ENCODE data around the gene GPD1.

Gene GPD1

GRCh38 chr12:50120521-50120920 lies 16.7 kb downstream of the GPD1 start:
- TF ChIP-seq CTCF (conservative IDR thresholded peaks at IDR 0.05; ENCODE audit: low read depth, low read length), result no peak
- DNase-seq (ENCODE audit: low read depth), result no peak
- H3K4me3 ChIP-seq (ENCODE audit: low read depth, low read length), result no peak overlapping the region

- H3K4me3 ChIP-seq (ENCODE audit: low read depth, low read length), result no peak overlapping the region
- no peak for TF ChIP-seq CTCF (conservative IDR thresholded peaks at IDR 0.05; ENCODE audit: low read depth, low read length)
- no peak for DNase-seq (ENCODE audit: low read depth)
These were observed 17.1 kb downstream of the GPD1 start for GRCh38 chr12:50120953-50121352.

- no peak overlapping the region for H3K4me3 ChIP-seq (ENCODE audit: low read depth, low read length)
- TF ChIP-seq CTCF (conservative IDR thresholded peaks at IDR 0.05; ENCODE audit: low read depth, low read length), result no peak
- no peak for DNase-seq (ENCODE audit: low read depth)
These were observed 17.8 kb downstream of the GPD1 start for GRCh38 chr12:50121641-50122040.

- no peak overlapping the region for H3K4me3 ChIP-seq (ENCODE audit: low read depth, low read length)
- TF ChIP-seq CTCF (conservative IDR thresholded peaks at IDR 0.05; ENCODE audit: low read depth, low read length), result no peak
- no peak for DNase-seq (ENCODE audit: low read depth)
These were observed 19.4 kb downstream of the GPD1 start for GRCh38 chr12:50123203-50123602.

GRCh38 chr12:50127546-50127945 lies 23.7 kb downstream of the GPD1 start:
- no peak for DNase-seq (ENCODE audit: low read depth)
- TF ChIP-seq CTCF (conservative IDR thresholded peaks at IDR 0.05; ENCODE audit: low read depth, low read length), result no peak
- H3K4me3 ChIP-seq (ENCODE audit: low read depth, low read length), result no peak overlapping the region

GRCh38 chr12:50129290-50129689 lies 25.5 kb downstream of the GPD1 start:
- DNase-seq (ENCODE audit: low read depth), result no peak
- no peak overlapping the region for H3K4me3 ChIP-seq (ENCODE audit: low read depth, low read length)
- TF ChIP-seq CTCF (conservative IDR thresholded peaks at IDR 0.05; ENCODE audit: low read depth, low read length), result no peak

- TF ChIP-seq CTCF (conservative IDR thresholded peaks at IDR 0.05; ENCODE audit: low read depth, low read length), result peak; percentile 43
- H3K4me3 ChIP-seq (ENCODE audit: low read depth, low read length), result no peak overlapping the region
- peak; percentile 56 for DNase-seq (ENCODE audit: low read depth)
These were observed 28.8 kb downstream of the GPD1 start for GRCh38 chr12:50132505-50133135.
